Suprapubic skin (tissue), 4 donors: ENCODE results near the gene SH3BP4. TPM values are rescaled to one million over a fixed set of nuclear protein-coding genes. Genes with fewer than 3 reads are reported as not detected.

Source experiments
- DNase-seq, 2 donors: peaks; one replicate each; pipeline ENCODE4 v3.0.0-alpha.2; 2019; ENCODE audit warnings: low spot score in 2 of 2
- H3K27ac ChIP-seq: fragments of 200-600 bp; sonication (generic); one replicate; pipeline ENCODE4 v1.5.1; 2019
- H3K27me3 ChIP-seq: fragments of 200-600 bp; sonication (generic); one replicate; pipeline ENCODE4 v1.5.1; 2019
- H3K36me3 ChIP-seq: fragments of 200-600 bp; sonication (generic); one replicate; pipeline ENCODE4 v1.5.1; 2019
- H3K4me1 ChIP-seq: fragments of 200-600 bp; sonication (generic); one replicate; pipeline ENCODE4 v1.5.1; 2019
- H3K4me3 ChIP-seq: fragments of 200-600 bp; sonication (generic); one replicate; pipeline ENCODE4 v1.5.1; 2019; ENCODE audit warnings: mild to moderate bottlenecking
- H3K9me3 ChIP-seq: fragments of 200-600 bp; sonication (generic); one replicate; pipeline ENCODE4 v1.5.1; 2019
- CTCF ChIP-seq, 2 donors: fragments of 200-600 bp in 1 of 2; fragments of 450-650 bp in 1 of 2; sonication (generic) in 1 of 2; IDR thresholded peaks; one replicate each; pipeline ENCODE4 v1.5.1; 2016 to 2019; ENCODE audit warnings: antibody characterized with exemption in 2 of 2, mild to moderate bottlenecking in 1 of 2, moderate library complexity in 1 of 2
- EP300 ChIP-seq: sonication (generic); formaldehyde crosslinking; IDR thresholded peaks from one replicate; pipeline ENCODE4 v1.6.1; 2017; ENCODE audit warnings: antibody characterized with exemption
- POLR2A ChIP-seq, 2 donors: fragments of 450-650 bp; IDR thresholded peaks; one replicate each; pipeline ENCODE4 v1.6.1; 2017; ENCODE audit warnings: antibody characterized with exemption in 2 of 2, mild to moderate bottlenecking in 2 of 2, moderate library complexity in 2 of 2
- POLR2AphosphoS5 ChIP-seq, 3 donors: sonication (generic); formaldehyde crosslinking; IDR thresholded peaks; one replicate each; pipeline ENCODE4 v1.6.1; 2017; ENCODE audit warnings: antibody characterized with exemption in 3 of 3
- WGBS: methylation state at CpG from one replicate; pipeline ENCODE4 v1.1.5; 2018; 5-methylcytosine and 5-hydroxymethylcytosine counted together
- total RNA-seq, 4 donors: library from RNA; depleted of rRNA; stranded (reverse); fragments of >200 nt; gene quantifications; one replicate each; pipeline ENCODE4 v1.1.0, GENCODE V29; 2016

The SH3BP4 gene
- total RNA-seq, 4 donors from 2014 or later: 38.6 to 82.6 (median 58.6) TPM

GRCh38 chr2:234990300-234990699 is 38.5 kb downstream of the SH3BP4 start:
- no peak for DNase-seq

GRCh38 chr2:234991290-234991689 is 39.5 kb downstream of the SH3BP4 start:
- H3K27me3 ChIP-seq: no peaks in the 10 kb centered on the region
- no peak overlapping the region for H3K4me3 ChIP-seq
- TF ChIP-seq POLR2A (IDR thresholded peaks at IDR 0.05) (no peak), CTCF (IDR thresholded peaks at IDR 0.05) (no peak), POLR2AphosphoS5 (IDR thresholded peaks at IDR 0.05) (no peak), EP300 (no peak)
- peaks cover 7% of the 10 kb centered on the region for H3K36me3 ChIP-seq
- 50% methylated on average over 1 of the region's 5 CpGs for WGBS
- H3K27ac ChIP-seq: no peak overlapping the region
- no peaks in the 10 kb centered on the region for H3K9me3 ChIP-seq
- no peak for DNase-seq
- H3K4me1 ChIP-seq: peaks cover 38% of the 10 kb centered on the region

More at GRCh38 chr2:234990300-234990699, 38.5 kb downstream of the SH3BP4 start:
- Histone ChIP-seq H3K4me3 (no peak overlapping the region), H3K9me3 (no peaks in the 10 kb centered on the region), H3K27me3 (no peaks in the 10 kb centered on the region), H3K27ac (no peak overlapping the region), H3K36me3 (no peaks in the 10 kb centered on the region), H3K4me1 (peaks cover 38% of the 10 kb centered on the region)
- no peak for TF ChIP-seq EP300
- no peak for TF ChIP-seq POLR2A (IDR thresholded peaks at IDR 0.05)
- TF ChIP-seq POLR2AphosphoS5 (IDR thresholded peaks at IDR 0.05): no peak
- no peak for TF ChIP-seq CTCF (IDR thresholded peaks at IDR 0.05)
- WGBS: 90% methylated on average over 7 of the region's 7 CpGs

- 59% methylated on average over 5 of the region's 6 CpGs for WGBS
- TF ChIP-seq POLR2AphosphoS5 (IDR thresholded peaks at IDR 0.05) (no peak), POLR2A (IDR thresholded peaks at IDR 0.05) (no peak), CTCF (IDR thresholded peaks at IDR 0.05) (no peak), EP300 (no peak)
- Histone ChIP-seq H3K36me3 (peaks cover 10% of the 10 kb centered on the region), H3K27ac (no peak overlapping the region), H3K27me3 (no peaks in the 10 kb centered on the region), H3K4me1 (peaks cover 38% of the 10 kb centered on the region), H3K9me3 (no peaks in the 10 kb centered on the region), H3K4me3 (no peak overlapping the region)
- DNase-seq: no peak
These were observed 40.0 kb downstream of the SH3BP4 start for GRCh38 chr2:234991793-234992192.

DNA sequence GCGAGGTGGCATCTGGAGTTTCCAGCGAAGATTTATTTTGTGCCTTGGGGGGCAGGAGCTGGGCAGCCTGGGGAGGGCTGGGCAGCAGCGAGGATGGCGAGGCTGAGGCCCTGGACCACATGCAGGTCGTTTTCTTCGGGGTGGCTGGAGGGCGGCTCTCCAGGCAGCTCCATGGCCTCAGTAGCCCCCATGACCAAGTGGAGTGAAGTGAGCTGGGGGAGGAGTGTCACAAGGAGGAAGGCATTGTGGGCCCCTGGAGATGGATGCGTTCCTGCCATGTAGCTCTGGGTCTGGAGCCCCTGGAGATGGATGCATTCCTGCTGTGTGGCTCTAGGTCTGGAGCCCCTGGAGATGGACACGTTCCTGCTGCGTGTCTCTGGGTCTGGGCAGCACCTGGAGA is 40.4 kb downstream of the SH3BP4 start:
- 62% methylated on average over 9 of the region's 10 CpGs for WGBS

More for the DNA sequence above, 40.4 kb downstream of the SH3BP4 start:
- Histone ChIP-seq H3K4me1 (peaks cover 38% of the 10 kb centered on the region), H3K36me3 (peaks cover 14% of the 10 kb centered on the region), H3K27ac (no peak overlapping the region), H3K9me3 (no peaks in the 10 kb centered on the region), H3K4me3 (no peak overlapping the region), H3K27me3 (no peaks in the 10 kb centered on the region)
- no peak for TF ChIP-seq EP300
- no peak for TF ChIP-seq POLR2A (IDR thresholded peaks at IDR 0.05)
- no peak for TF ChIP-seq CTCF (IDR thresholded peaks at IDR 0.05)
- TF ChIP-seq POLR2AphosphoS5 (IDR thresholded peaks at IDR 0.05): no peak
- DNase-seq: no peak
